ENCODE measurements around the gene PPP1CC.
"Not testable (repeated sequence)": the region's sequence is repeated elsewhere in the genome, so short reads cannot be mapped to it uniquely, and the experiment has no call there.

Gene PPP1CC

DNA sequence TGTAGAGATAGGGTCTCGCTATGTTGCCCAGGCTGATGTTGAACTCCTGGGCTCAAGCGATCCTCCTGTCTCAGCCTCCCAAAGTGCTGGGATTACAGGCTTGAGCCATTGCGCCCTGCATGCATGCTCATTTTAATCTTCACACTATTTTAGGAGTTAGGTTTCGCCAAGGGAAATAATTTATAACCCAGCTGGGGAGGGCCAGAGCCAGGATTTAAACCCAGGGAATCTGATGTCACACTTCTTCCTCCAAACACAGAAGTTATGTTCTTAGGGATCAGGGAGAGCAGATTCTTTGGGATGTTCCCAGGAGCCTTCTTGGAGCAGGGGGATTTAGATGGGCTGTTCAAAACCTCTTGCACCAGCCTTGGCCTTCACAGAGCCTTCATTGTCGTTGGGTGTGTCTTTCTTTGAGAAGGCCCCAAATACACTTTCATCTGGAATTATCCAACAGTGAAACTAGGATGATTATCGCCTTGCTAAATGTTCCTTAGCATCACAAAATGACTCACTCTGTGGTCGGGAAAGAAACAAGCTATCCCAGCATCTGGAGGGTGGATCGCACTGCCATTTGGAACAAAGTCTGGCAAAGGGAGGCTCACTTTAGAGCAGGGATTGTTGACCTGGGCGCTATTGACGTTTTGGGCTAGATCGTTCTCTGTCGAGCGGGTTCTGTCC is 8.2 kb upstream of the PPP1CC start:
- DNase-seq, result no peak

- DNase-seq, result no peak
Observed at GRCh38 chr12:110746550-110746949, 3.9 kb upstream of the PPP1CC start.

GRCh38 chr12:110745542-110746284 is 3.0 kb upstream of the PPP1CC start:
- peak; percentile 81 for DNase-seq

GRCh38 chr12:110744601-110745264 is 2.0 kb upstream of the PPP1CC start:
- no peak for DNase-seq

DNA sequence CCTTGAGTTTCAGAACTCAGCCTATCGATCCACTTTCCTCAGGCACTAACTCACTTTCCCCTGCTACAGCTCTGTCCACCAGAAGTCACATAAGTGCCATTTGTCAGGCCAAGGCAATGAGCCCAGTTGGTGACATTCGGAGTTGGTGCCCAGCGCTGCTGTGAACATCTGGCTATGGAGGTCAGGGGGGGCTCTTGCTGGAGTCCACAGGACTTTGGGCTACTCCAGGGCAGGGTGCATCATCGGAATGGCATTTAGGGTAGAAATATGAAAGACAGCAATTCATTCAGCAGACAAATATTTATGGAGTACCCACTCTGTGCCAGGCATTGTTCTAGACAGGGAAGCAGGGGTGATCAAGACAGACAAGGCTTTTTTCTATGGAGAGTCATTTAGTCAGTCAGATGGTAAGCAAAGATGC is 1.5 kb upstream of the PPP1CC start:
- DNase-seq, result peak; percentile 42

- DNase-seq, result peak; percentile 40
Observed at GRCh38 chr12:110743571-110744093, 941 bp upstream of the PPP1CC start.

DNA sequence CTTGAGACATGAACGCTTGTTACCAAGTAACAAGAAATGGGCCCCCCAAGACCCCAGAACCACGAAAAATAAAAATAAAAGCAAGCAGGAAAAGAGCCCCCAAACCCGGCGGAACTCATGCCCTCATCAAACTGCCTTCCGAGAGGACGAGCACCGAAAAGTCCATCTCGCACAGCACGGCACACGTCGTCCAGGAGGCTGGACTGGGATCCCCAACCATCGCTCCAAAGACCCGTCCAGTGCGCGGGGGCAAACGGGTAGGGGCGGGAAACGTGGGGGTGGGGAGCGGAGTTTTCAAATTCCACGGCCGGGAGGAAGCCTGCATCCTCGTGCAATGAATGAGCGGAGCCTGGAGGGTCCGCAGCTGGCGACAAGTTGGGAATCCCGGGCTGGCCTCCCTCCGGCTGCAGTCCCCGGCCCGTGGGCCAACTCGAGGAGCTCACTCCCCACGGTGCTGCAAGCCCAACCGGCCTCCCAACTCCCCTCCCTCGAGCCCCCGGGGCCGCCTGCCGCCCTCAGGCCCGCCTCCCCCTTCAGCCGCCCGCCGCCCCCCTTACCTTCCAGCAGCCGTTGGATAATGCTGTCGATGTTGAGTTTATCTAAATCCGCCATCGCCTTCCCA is 484 bp downstream of the PPP1CC start:
- DNase-seq, result no peak

DNA sequence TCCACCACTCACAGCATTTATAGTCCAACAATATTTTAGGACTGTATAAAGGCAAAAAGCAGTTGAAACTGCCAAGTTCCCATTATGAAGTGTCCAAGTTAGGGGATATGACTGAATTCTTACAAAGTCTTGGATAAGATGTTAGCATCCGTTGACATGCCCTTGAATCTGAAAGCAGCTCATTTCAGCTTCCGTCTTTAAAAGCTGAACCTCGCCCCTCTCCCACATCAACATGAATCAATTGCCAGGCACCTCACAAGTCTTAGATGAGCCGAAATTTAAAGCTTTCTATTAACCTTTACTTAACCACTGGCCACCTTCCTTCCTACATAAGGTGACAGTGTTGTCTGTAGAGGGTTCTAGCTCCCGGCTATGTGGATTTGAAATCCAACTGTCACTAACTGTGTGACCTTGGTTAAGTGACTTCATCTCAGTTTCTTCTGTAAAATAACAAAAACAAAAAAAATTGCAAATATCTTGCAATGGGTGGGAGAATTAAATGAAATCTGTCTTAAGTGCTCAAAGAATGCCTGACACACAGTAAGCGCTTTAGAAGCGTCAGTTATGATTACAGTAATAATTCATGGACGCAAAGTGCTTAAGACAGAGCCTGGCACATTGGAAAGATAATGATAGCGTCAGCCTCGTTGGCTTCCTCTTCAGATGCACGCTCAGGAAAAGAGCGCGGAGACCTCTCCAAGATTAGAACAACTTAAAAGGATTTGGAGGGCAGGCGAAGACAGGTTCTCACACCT is 1.2 kb downstream of the PPP1CC start:
- DNase-seq, result no peak

- DNase-seq, result no peak
Observed at GRCh38 chr12:110739894-110740293, 2.8 kb downstream of the PPP1CC start.

DNA sequence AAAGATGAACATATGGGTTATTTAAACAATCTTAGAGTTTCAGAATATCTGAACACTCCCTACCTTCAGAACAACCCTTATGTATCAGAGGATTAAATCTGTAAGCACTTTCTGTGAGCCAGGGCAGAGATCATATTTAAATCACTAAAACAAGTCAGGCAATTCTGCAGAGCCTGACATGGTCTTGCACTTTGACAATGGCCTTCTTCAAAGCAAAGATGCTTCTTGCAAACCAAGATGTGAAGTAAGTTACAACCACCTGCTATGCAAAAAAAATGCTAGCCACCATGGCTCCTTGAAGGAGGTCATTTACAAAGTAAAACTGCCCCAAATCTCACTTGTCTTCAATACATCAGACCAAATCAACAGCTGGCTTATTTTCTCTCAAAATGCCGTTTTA is 3.2 kb downstream of the PPP1CC start:
- DNase-seq, result no peak

DNA sequence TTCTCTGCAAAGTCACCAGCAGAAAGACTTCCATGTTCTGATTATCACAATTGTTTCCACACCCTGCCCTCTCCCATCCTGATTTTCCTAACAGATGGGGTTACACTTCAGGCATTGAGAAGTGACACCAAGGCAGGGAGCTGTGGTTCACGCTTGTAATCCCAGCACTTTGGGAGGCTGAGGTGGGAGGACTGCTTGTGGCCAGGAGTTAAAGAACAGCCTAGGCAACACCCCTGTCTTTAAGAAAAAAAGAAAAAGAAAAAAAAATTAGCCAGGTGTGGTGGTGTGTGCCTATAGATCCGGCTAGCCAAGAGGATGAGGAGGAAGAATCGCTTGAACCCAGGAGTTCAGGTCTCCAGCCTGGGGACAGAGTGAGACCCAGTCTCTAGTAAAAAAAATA is 5.2 kb downstream of the PPP1CC start:
- DNase-seq, result no peak

GRCh38 chr12:110737016-110737415 is 5.7 kb downstream of the PPP1CC start:
- not testable (repeated sequence) for DNase-seq

GRCh38 chr12:110733900-110734299 is 8.8 kb downstream of the PPP1CC start:
- no peak for DNase-seq

- DNase-seq, result no peak
Observed at GRCh38 chr12:110733089-110733715, 9.5 kb downstream of the PPP1CC start.

DNA sequence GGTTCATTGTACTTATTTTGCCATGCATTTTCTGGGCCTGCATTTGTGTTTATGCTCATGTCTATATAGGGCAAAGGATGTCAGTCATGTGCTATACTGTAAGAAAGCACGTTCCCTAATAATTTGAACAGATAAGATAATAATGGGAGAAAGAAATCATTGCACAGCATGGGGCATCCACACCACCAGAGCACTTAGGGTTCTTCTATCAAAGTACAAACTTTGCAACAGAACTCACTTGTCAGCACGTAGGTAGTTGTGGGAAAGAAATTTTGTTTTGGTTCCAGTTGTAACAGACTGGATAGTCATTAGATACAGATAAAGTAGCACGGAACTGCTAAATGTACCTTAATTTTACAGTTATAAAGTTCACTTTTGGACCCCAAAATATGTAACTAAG is 10.1 kb downstream of the PPP1CC start:
- DNase-seq, result no peak

DNA sequence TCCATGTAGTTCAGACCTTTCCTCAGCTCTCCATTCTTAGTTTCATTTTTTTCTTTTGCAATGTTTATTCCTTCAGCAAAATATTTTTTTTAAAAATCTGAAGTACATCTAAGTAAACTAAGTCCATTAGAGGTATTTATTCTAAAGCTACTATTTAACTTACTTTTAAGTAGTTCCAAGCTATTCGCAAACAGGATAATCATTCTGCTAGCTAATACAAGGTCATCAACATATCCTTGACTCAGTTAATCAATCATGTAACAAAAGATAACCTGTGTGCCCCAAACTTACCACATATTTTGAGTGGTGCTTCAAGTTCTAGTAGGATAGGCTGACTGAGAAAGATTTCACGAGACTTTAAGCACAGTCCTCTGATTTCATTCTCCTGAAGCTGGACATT is 11.2 kb downstream of the PPP1CC start:
- no peak for DNase-seq

GRCh38 chr12:110728628-110729027 is 14.1 kb downstream of the PPP1CC start:
- DNase-seq, result no peak

- no peak for DNase-seq
Observed at GRCh38 chr12:110726708-110727369, 15.9 kb downstream of the PPP1CC start.

GRCh38 chr12:110726028-110726427 is 16.7 kb downstream of the PPP1CC start:
- no peak for DNase-seq

- DNase-seq, result no peak
Observed at GRCh38 chr12:110725267-110725666, 17.4 kb downstream of the PPP1CC start.

GRCh38 chr12:110722892-110723291 is 19.8 kb downstream of the PPP1CC start:
- not testable (repeated sequence) for DNase-seq
